ENCODE data around the gene EWSR1.

The EWSR1 gene

GRCh38 chr22:29270475-29271271, 2.6 kb downstream of the EWSR1 start:
- DNase-seq: no peak

GRCh38 chr22:29272624-29273023, 4.6 kb downstream of the EWSR1 start:
- no peak for DNase-seq

GRCh38 chr22:29275167-29275566, 7.1 kb downstream of the EWSR1 start:
- DNase-seq: no peak

GRCh38 chr22:29275819-29276565, 7.9 kb downstream of the EWSR1 start:
- no peak for DNase-seq

GRCh38 chr22:29277927-29278326, 9.9 kb downstream of the EWSR1 start:
- DNase-seq: no peak

- no peak for DNase-seq
These were observed 16.1 kb downstream of the EWSR1 start for GRCh38 chr22:29284196-29284595.

- DNase-seq: no peak
These were observed 20.8 kb downstream of the EWSR1 start for GRCh38 chr22:29288837-29289236.

GRCh38 chr22:29290061-29290460, 22.0 kb downstream of the EWSR1 start:
- no peak for DNase-seq

GRCh38 chr22:29291215-29291614, 23.1 kb downstream of the EWSR1 start:
- no peak for DNase-seq

- DNase-seq: no peak
These were observed 24.3 kb downstream of the EWSR1 start for GRCh38 chr22:29292379-29292778.

- DNase-seq: no peak
These were observed 30.6 kb downstream of the EWSR1 start for GRCh38 chr22:29298641-29299040.

- no peak for DNase-seq
These were observed 31.2 kb downstream of the EWSR1 start for GRCh38 chr22:29299136-29299900.

- DNase-seq: no peak
These were observed 32.4 kb downstream of the EWSR1 start for GRCh38 chr22:29300467-29300806.

- DNase-seq: no peak
These were observed 32.9 kb downstream of the EWSR1 start for GRCh38 chr22:29300807-29301601.

GRCh38 chr22:29301716-29302401, 33.8 kb downstream of the EWSR1 start:
- DNase-seq: no peak

- no peak for DNase-seq
These were observed 34.3 kb downstream of the EWSR1 start for GRCh38 chr22:29302402-29302680.

- no peak for DNase-seq
These were observed 34.8 kb downstream of the EWSR1 start for GRCh38 chr22:29302681-29303465.

- DNase-seq: no peak
These were observed 37.7 kb downstream of the EWSR1 start for GRCh38 chr22:29305836-29306174.

- DNase-seq: no peak
These were observed 38.2 kb downstream of the EWSR1 start, which contains the start of gene GAS2L1 for GRCh38 chr22:29306175-29306834. Gene GAS2L1, plus strand, starts transcription at chr22:29306650. Its CDS starts 1,456 bp downstream, at chr22:29308106.

GRCh38 chr22:29306835-29307595, 38.9 kb downstream of the EWSR1 start:
- DNase-seq: no peak
